Liver (tissue), 9 donors: ENCODE results near the gene ABCD3. TPM values are rescaled to one million over a fixed set of nuclear protein-coding genes. Genes with fewer than 3 reads are reported as not detected.

Source experiments
- DNase-seq: peaks from one replicate; pipeline ENCODE4 v3.0.0-alpha.2; 2017; ENCODE audit warnings: low spot score
- H3K27ac ChIP-seq, 2 donors: one replicate each; pipeline ENCODE4 v1.7.0; 2013; ENCODE audit warnings: inconsistent platforms in 2 of 2, low read length in 2 of 2, control low read depth in 1 of 2, low read depth in 1 of 2, mild to moderate bottlenecking in 1 of 2
- H3K27me3 ChIP-seq, 4 donors: one replicate each; pipeline versions ENCODE4 v1.6.1 to v1.7.0; 2013; ENCODE audit warnings: low read length in 3 of 4, inconsistent platforms in 1 of 4, mild to moderate bottlenecking in 1 of 4, moderate library complexity in 1 of 4; ENCODE audit not compliant: control insufficient read depth in 4 of 4, insufficient read depth in 4 of 4
- H3K36me3 ChIP-seq, 4 donors: one replicate each; pipeline versions ENCODE4 v1.6.1 to v1.7.0; 2013; ENCODE audit warnings: low read length in 3 of 4, mild to moderate bottlenecking in 3 of 4, low read depth in 1 of 4, moderate library complexity in 1 of 4; ENCODE audit not compliant: control insufficient read depth in 4 of 4, insufficient read depth in 3 of 4
- H3K4me1 ChIP-seq, 4 donors: one replicate each; pipeline versions ENCODE4 v1.6.1 to v1.7.0; 2013; ENCODE audit warnings: low read length in 3 of 4, mild to moderate bottlenecking in 3 of 4, moderate library complexity in 1 of 4; ENCODE audit not compliant: control insufficient read depth in 4 of 4, insufficient read depth in 4 of 4
- H3K4me3 ChIP-seq, 3 donors: one replicate each; pipeline versions ENCODE4 v1.6.1 to v1.7.0; 2013; ENCODE audit warnings: low read length in 3 of 3, control low read depth in 1 of 3, low read depth in 1 of 3, mild to moderate bottlenecking in 1 of 3
- H3K9ac ChIP-seq, 2 donors: one replicate each; pipeline ENCODE4 v1.7.0; 2013; ENCODE audit warnings: low read length in 2 of 2, mild to moderate bottlenecking in 2 of 2, moderate library complexity in 2 of 2, control low read depth in 1 of 2, low read depth in 1 of 2
- H3K9me3 ChIP-seq, 4 donors: one replicate each; pipeline versions ENCODE4 v1.6.1 to v1.7.0; 2013; ENCODE audit warnings: low read length in 3 of 4; ENCODE audit not compliant: control insufficient read depth in 4 of 4
- ATF3 ChIP-seq: IDR thresholded peaks from 2 replicates; pipeline ENCODE4 v1.6.1; 2016; ENCODE audit warnings: antibody characterized with exemption
- CTCF ChIP-seq: fragments of 150-350 bp; IDR thresholded peaks from 2 replicates; pipeline ENCODE4 v1.5.1; 2017; ENCODE audit warnings: improper control_type of control experiment, low read depth, low read length; ENCODE audit not compliant: missing input control
- EGR1 ChIP-seq, 2 donors: IDR thresholded peaks; 2 replicates each; pipeline ENCODE4 v1.6.1; 2016 to 2018; ENCODE audit warnings: antibody characterized with exemption in 2 of 2, low read depth in 2 of 2
- FOXA1 ChIP-seq: IDR thresholded peaks from 2 replicates; pipeline ENCODE4 v1.6.1; 2016; ENCODE audit warnings: antibody characterized with exemption
- GABPA ChIP-seq, 2 donors: IDR thresholded peaks in 1 of 2; conservative IDR thresholded peaks in 1 of 2; 2 replicates each; pipeline ENCODE4 v1.6.1; 2016; ENCODE audit warnings: antibody characterized with exemption in 2 of 2, mild to moderate bottlenecking in 1 of 2, moderate library complexity in 1 of 2
- HNF4G ChIP-seq: IDR thresholded peaks from 2 replicates; pipeline ENCODE4 v1.6.1; 2016; ENCODE audit warnings: antibody characterized with exemption
- JUND ChIP-seq, 2 donors: IDR thresholded peaks; 2 replicates each; pipeline ENCODE4 v1.6.1; 2016; ENCODE audit warnings: antibody characterized with exemption in 2 of 2
- NR2F2 ChIP-seq: IDR thresholded peaks from 2 replicates; pipeline ENCODE4 v1.6.1; 2016; ENCODE audit warnings: antibody characterized with exemption
- RAD21 ChIP-seq, 2 donors: IDR thresholded peaks; 2 replicates each; pipeline ENCODE4 v1.6.1; 2016; ENCODE audit warnings: antibody characterized with exemption in 2 of 2, mild to moderate bottlenecking in 2 of 2
- REST ChIP-seq: IDR thresholded peaks from 2 replicates; pipeline ENCODE4 v1.6.1; 2016; ENCODE audit warnings: antibody characterized with exemption, mild to moderate bottlenecking
- SP1 ChIP-seq: IDR thresholded peaks from 2 replicates; pipeline ENCODE4 v1.6.1; 2018; ENCODE audit warnings: antibody characterized with exemption, mild to moderate bottlenecking
- TAF1 ChIP-seq: conservative IDR thresholded peaks from 2 replicates; pipeline ENCODE4 v1.6.1; 2016; ENCODE audit warnings: antibody characterized with exemption, mild to moderate bottlenecking
- YY1 ChIP-seq: IDR thresholded peaks from 2 replicates; pipeline ENCODE4 v1.6.1; 2016; ENCODE audit warnings: antibody characterized with exemption, mild to moderate bottlenecking
- ZBTB33 ChIP-seq: IDR thresholded peaks from 2 replicates; pipeline ENCODE4 v1.6.1; 2016; ENCODE audit warnings: antibody characterized with exemption
- WGBS: extraction: QIAGEN DNeasy Blood & Tissue Kit; methylation state at CpG from one replicate; pipeline ENCODE4 v1.1.7; 2013; 5-methylcytosine and 5-hydroxymethylcytosine counted together
- polyA plus RNA-seq, 2 donors: library from polyadenylated mRNA; stranded (reverse) in 1 of 2; unstranded in 1 of 2; fragments of 200-250 nt in 1 of 2; fragments of >200 nt in 1 of 2; fragmentation: Nextera tagmentation in 1 of 2; extraction: Ambion mirVana in 1 of 2; gene quantifications; one replicate each; pipeline versions ENCODE4 v1.2.1 to v1.2.3, GENCODE V29; 2013 to 2015
- total RNA-seq, 2 donors: library from RNA; depleted of rRNA; stranded (reverse); fragments of >200 nt; gene quantifications; one replicate each; pipeline ENCODE4 v1.2.3, GENCODE V29; 2014
- donor health status: healthy.
- donor health status: healthy.
- donor health status: healthy.
- donor health status: healthy.
- donor health status: healthy.

ABCD3 gene
- total and polyA plus RNA-seq, 4 donors, result 49.2 to 133 (median 62.5) TPM

GRCh38 chr1:94550396-94550795 is 132.2 kb downstream of the ABCD3 start:
- H3K4me3 ChIP-seq, result no peak overlapping the region
- DNase-seq, result no peak
- WGBS, result 72% methylated on average over 6 of the region's 6 CpGs
- H3K9ac ChIP-seq, result no peak overlapping the region
- H3K36me3 ChIP-seq, result no peaks in the 10 kb centered on the region
- no peak overlapping the region for H3K27ac ChIP-seq
- H3K27me3 ChIP-seq, result no peaks in the 10 kb centered on the region
- TF ChIP-seq YY1 (no peak), FOXA1 (no peak), GABPA (IDR thresholded peaks at IDR 0.05 in 1 of 2, conservative IDR thresholded peaks at IDR 0.05 in 1 of 2) (no peak), SP1 (no peak), TAF1 (no peak), REST (no peak), EGR1 (IDR thresholded peaks at IDR 0.05; ENCODE audit: low read depth in 2 of 2) (no peak), CTCF (no peak), RAD21 (IDR thresholded peaks at IDR 0.05) (no peak), ZBTB33 (no peak), NR2F2 (no peak), ATF3 (no peak)
- no peaks in the 10 kb centered on the region for H3K9me3 ChIP-seq
- H3K4me1 ChIP-seq, result no peaks in the 10 kb centered on the region

GRCh38 chr1:94550800-94551241 is 132.6 kb downstream of the ABCD3 start:
- no peak for TF ChIP-seq TAF1
- no peak for TF ChIP-seq RAD21 (IDR thresholded peaks at IDR 0.05)
- no peak for TF ChIP-seq NR2F2
- TF ChIP-seq FOXA1, result no peak
- no peak for TF ChIP-seq JUND (IDR thresholded peaks at IDR 0.05)
- no peak for TF ChIP-seq HNF4G
- no peak for TF ChIP-seq ZBTB33
- no peak for TF ChIP-seq YY1
- H3K27ac ChIP-seq, result no peak overlapping the region
- H3K27me3 ChIP-seq, result no peaks in the 10 kb centered on the region
- H3K9ac ChIP-seq, result no peak overlapping the region
- DNase-seq, result no peak
- H3K36me3 ChIP-seq, result no peaks in the 10 kb centered on the region
- H3K4me3 ChIP-seq, result no peak overlapping the region
- 83% methylated on average over 5 of the region's 5 CpGs for WGBS
- H3K9me3 ChIP-seq, result no peaks in the 10 kb centered on the region
- H3K4me1 ChIP-seq, result no peaks in the 10 kb centered on the region
